ENCODE results near the gene CSNK1D. TPM values are rescaled to one million over a fixed set of nuclear protein-coding genes. Genes with fewer than 3 reads are reported as not detected.

Gene CSNK1D
- total and polyA plus RNA-seq, 4 donors: 72.7 to 160 (median 123) TPM

- Histone ChIP-seq H3K9ac (ENCODE audit: insufficient read depth in 1 of 2, low read length in 2 of 2) (no peak overlapping the region), H3K36me3 (ENCODE audit: control insufficient read depth in 4 of 4, insufficient read depth in 4 of 4, low read length in 4 of 4) (peaks cover 0 to 27% (median 2%) of the 10 kb centered on the region in 4 donors), H3K4me3 (no peak overlapping the region), H3K27me3 (ENCODE audit: control insufficient read depth in 3 of 3, insufficient read depth in 3 of 3, low read length in 2 of 3) (no peaks in the 10 kb centered on the region), H3K27ac (ENCODE audit: low read depth in 1 of 2, low read length in 1 of 2) (peak overlapping the region in 1 of 2 donors; percentile 20), H3K9me3 (ENCODE audit: control insufficient read depth in 4 of 4, insufficient read depth in 3 of 4, low read length in 3 of 4) (no peaks in the 10 kb centered on the region), H3K4me1 (ENCODE audit: control insufficient read depth in 5 of 5, insufficient read depth in 5 of 5, low read length in 5 of 5) (peaks cover 12 to 62% (median 55%) of the 10 kb centered on the region in 5 donors)
- WGBS, 2 donors: 86 to 92% methylated on average over 58 to 59 of the region's 59 CpGs
- DNase-seq (peak in 1 of 3 donors; percentile 48), ATAC-seq (ENCODE audit: insufficient read depth, low FRiP score) (no peak)
- no peak for TF ChIP-seq CTCF (IDR thresholded peaks at IDR 0.05; ENCODE audit: control extremely low read depth, extremely low read depth)
Observed at GRCh38 chr17:82237083-82237745, 36.3 kb downstream of the CSNK1D start.

GRCh38 chr17:82236142-82236971 is 37.1 kb downstream of the CSNK1D start:
- Histone ChIP-seq H3K4me1 (ENCODE audit: control insufficient read depth in 5 of 5, insufficient read depth in 5 of 5, low read length in 5 of 5) (peaks cover 12 to 63% (median 48%) of the 10 kb centered on the region in 5 donors), H3K4me3 (no peak overlapping the region), H3K36me3 (ENCODE audit: control insufficient read depth in 4 of 4, insufficient read depth in 4 of 4, low read length in 4 of 4) (peaks cover 0 to 26% (median 2%) of the 10 kb centered on the region in 4 donors), H3K27me3 (ENCODE audit: control insufficient read depth in 3 of 3, insufficient read depth in 3 of 3, low read length in 2 of 3) (no peaks in the 10 kb centered on the region), H3K9ac (ENCODE audit: insufficient read depth in 1 of 2, low read length in 2 of 2) (peak overlapping the region in 1 of 2 donors; percentile 19), H3K27ac (ENCODE audit: low read depth in 1 of 2, low read length in 1 of 2) (no peak overlapping the region), H3K9me3 (ENCODE audit: control insufficient read depth in 4 of 4, insufficient read depth in 3 of 4, low read length in 3 of 4) (no peaks in the 10 kb centered on the region)
- TF ChIP-seq CTCF (IDR thresholded peaks at IDR 0.05; ENCODE audit: control extremely low read depth, extremely low read depth): peak; percentile 69
- ATAC-seq (ENCODE audit: insufficient read depth, low FRiP score) (no peak), DNase-seq (peak; percentile 82 to 91 (median 87))
- WGBS, 2 donors: 40 to 42% methylated on average over 43 to 44 of the region's 44 CpGs

- peaks cover 0 to 26% (median 2%) of the 10 kb centered on the region in 4 donors for H3K36me3 ChIP-seq (ENCODE audit: control insufficient read depth in 4 of 4, insufficient read depth in 4 of 4, low read length in 4 of 4)
- no peak for TF ChIP-seq CTCF (IDR thresholded peaks at IDR 0.05; ENCODE audit: control extremely low read depth, extremely low read depth)
- DNase-seq (no peak), ATAC-seq (ENCODE audit: insufficient read depth, low FRiP score) (no peak)
- H3K27ac ChIP-seq (ENCODE audit: low read depth in 1 of 2, low read length in 1 of 2): no peak overlapping the region
- no peaks in the 10 kb centered on the region for H3K27me3 ChIP-seq (ENCODE audit: control insufficient read depth in 3 of 3, insufficient read depth in 3 of 3, low read length in 2 of 3)
- peaks cover 10 to 62% (median 46%) of the 10 kb centered on the region in 5 donors for H3K4me1 ChIP-seq (ENCODE audit: control insufficient read depth in 5 of 5, insufficient read depth in 5 of 5, low read length in 5 of 5)
- 38 to 56% methylated on average over 15 of the region's 15 CpGs for WGBS, 2 donors
- H3K9ac ChIP-seq (ENCODE audit: insufficient read depth in 1 of 2, low read length in 2 of 2): no peak overlapping the region
- H3K4me3 ChIP-seq: no peak overlapping the region
- no peaks in the 10 kb centered on the region for H3K9me3 ChIP-seq (ENCODE audit: control insufficient read depth in 4 of 4, insufficient read depth in 3 of 4, low read length in 3 of 4)
Observed at GRCh38 chr17:82235775-82236141, 37.7 kb downstream of the CSNK1D start.
